HG02970 (cell line): ENCODE data around the gene ZNG1B.
A peak's percentile ranks its signal among the peaks of the same experiment; 100 is the strongest.
"Not testable (repeated sequence)": the region's sequence is repeated elsewhere in the genome, so short reads cannot be mapped to it uniquely, and the experiment has no call there.

ENCODE experiments used
- ATAC-seq: cut with Tn5 transposase; IDR thresholded peaks from one replicate; pipeline ENCODE4 v1.9.1; 2021; ENCODE audit warnings: mild to moderate bottlenecking, moderate library complexity, moderate number of reproducible peaks; ENCODE audit not compliant: unreplicated experiment, low FRiP score

Gene ZNG1B

DNA sequence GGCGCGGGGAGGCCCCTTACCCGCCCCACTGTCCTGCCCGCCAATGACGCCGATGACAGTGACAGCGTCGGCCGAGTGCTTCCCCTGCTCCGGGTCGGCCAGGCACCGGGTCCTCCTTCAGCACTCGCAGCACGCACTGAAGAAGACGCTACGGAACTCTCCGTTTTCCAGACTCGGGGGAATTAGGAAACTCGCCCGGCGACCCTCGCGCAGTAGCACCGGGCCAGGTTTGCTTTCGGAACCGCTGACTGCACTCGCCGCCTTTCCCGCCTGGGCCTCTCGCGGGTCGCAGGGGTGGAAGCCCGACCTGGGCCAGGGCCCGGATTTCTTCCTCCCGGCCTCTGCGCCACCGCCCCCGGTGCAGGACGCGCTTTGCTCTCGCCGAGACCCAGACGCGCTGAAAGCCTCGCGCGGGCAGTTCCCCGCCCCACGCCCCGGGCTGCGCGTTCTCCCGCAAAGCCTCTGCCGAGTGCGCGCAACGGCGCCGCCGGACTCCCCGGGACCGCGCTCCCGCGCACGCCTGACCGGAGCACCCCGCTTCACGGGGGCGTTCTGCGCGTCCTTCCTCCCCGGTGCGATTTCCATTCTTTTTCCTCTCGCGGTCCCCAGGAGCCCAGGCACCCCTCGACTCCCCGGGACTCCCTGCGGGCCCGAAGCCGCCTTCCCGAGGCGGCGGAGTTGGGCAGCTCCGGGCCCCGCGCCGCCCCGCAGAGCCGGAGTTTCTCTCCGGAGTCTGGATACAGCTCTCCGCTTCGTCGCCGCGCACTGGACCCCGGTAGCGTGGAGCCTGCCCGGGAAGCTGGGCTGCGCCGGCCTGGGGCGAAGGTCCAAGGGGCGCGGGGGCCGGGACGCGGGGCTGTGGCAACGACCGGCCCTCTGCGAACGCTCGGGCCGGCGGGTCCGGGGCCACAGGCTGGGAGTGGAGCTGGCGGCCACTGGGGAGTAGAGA lies 65.9 kb downstream of the ZNG1B start:
- ATAC-seq = not testable (repeated sequence)

DNA sequence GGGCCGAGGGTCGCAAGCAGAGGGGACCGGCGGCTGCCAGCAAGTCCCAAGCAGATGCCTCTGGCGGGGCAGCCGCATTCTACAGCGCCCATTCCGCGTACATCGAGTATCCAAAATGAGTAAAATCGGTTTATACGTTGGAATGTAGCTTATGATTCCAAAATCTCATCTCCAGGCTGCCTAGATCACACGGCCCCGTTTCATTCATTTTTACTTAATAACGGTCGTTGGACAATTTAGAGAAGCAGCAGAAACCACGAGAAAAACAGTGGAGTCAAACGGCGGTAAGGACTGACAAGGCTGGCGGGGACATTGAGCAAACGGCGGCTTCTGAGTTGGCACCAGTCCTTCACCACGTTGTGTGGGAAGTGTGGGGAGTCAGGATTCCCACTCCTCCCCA lies 66.6 kb downstream of the ZNG1B start:
- ATAC-seq = not testable (repeated sequence)

DNA sequence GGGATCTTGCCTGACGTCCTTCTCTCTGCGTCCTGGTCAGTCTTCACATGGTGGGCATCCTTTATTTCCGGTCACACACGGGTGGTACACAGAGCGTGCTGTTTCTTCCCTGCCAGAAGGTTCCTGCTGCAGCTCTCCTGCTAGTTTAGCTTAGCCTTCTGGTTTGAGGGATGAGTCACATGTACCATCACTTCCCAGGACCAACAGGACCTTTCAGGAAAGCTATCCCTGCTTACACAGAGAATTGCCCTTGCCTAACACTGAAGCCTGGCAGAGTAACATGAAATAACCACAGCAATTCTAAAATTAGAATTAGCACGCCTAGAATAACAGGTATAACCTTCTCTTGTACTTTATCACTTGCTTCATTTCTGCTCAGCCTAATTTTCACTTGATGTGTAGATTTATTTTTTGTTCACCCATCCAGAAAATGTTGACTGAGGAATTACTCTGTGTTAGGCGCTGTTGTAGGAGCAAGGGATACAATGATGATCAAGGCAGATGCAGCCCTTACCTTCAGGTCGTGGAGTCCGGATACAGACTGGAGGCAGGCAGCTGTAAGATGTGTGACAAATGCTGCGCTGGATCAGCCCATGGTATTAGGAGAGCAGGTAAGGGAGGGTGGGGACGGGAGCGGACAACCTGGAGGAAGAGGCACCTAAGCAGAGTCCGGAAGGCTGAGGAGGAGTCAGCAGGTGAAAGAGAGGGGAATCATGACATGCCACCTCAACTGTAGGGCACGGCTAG lies 70.1 kb downstream of the ZNG1B start:
- ATAC-seq = not testable (repeated sequence)

DNA sequence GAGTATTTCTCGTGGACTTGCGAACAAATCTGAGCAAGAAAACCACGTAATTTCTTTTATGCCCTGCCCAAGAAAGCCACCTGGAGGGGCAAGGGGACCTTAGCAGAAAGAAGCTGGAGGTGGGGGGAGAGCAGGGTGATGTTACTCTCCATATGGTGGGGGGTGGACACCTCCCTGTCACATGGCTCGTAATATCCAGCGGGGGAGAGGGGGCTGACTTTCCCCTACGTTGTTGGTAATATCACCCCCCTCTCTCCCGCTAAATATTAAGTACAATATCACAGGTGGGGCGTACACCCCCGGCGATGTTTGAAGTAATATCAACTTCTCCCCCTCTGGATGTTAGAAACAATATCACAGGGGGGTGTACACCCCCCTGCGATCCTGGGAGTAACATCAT lies 70.7 kb downstream of the ZNG1B start:
- ATAC-seq = not testable (repeated sequence)

DNA sequence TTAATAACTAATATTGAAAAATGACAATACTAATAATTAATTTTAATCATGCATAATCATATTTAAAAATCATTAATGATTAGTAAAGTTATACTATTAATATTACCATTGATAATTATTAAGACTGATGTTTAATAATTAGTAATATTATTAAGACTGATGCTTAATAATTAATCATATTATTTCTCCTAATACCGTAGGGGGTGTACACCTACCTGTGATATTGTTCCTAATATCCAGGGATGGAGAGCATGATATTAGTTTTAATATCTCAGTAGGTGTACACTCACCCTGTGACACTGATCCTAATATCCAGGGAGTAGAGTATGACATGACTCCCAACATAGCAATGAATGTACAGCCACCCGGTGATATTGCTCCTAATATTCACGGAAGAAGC lies 73.4 kb downstream of the ZNG1B start:
- ATAC-seq = not testable (repeated sequence)

DNA sequence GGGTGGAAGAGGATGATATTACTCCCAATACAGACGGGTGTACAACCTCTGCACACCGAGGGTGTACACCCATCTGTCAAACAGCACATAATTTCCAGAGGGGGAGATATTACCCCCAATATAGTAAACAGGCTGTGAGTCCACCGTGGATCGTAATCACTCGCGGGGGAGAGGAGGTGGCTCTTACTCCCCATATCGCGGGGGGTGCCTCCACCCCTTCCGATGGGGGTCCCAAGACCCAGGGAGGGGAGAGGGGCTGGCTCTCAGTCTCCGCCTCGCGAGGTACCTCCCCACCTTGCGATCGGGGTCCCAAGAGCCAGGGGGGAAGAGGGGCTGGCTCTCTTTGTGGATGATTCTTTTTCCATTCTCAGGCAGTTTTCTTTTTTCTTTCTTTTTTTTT lies 74.4 kb downstream of the ZNG1B start:
- ATAC-seq = not testable (repeated sequence)

DNA sequence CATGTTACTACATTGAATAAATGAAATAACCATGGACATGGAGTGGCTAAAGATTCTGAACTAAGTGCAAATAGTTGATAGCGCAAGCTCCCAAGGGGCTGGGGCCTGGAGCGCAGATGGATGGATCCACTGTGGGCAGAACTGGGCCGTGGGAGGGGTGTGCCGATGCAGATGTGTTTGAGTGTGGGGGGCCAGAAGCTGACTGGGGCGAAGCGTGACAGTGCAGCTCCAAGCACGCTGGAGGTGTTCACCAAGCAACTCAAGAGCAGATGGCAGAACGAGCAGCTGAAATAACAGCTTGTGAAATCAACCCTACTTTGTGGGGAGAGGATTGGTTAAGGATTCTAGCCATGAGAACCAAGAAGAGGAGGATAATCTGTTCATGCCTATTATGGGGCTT lies 78.0 kb downstream of the ZNG1B start:
- not testable (repeated sequence) for ATAC-seq

DNA sequence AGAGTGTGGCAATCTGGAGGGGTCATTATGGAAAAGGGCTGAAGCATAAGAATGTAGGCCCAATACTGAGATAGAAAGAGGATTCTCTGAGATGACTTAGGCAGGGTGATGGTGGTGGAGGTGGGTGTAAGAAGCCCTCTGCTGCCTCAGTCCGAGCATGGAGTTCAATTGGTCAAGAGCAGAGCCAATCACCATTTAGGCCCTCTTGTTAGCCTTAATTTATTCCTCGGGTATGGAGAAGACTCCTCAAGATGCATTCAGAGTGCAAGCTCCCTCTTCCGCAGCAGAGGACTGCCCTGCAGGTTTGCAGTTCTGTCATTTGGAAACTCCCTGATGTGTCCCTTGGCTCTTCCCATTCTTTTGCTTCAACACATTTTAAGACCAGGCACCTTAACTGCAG lies 78.5 kb downstream of the ZNG1B start:
- ATAC-seq = not testable (repeated sequence)

DNA sequence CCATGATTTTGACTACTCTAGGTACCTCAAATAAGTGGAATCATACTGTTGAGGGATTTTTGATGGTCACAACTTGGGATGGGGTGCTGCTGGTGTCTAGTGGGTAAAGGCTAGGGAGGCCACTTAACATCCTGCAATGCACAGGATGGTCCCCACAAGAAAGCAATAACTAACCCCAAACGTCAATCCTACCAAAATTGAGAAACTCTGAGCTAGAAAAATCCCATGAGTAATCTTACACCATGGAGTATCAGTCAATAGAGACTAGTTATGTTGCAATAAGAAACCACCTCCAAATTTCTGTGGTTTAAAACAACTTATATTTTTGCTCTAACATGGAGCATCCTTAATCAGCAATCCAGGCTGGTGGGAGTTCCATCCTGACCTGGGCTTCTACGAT lies 79.5 kb downstream of the ZNG1B start:
- not testable (repeated sequence) for ATAC-seq

DNA sequence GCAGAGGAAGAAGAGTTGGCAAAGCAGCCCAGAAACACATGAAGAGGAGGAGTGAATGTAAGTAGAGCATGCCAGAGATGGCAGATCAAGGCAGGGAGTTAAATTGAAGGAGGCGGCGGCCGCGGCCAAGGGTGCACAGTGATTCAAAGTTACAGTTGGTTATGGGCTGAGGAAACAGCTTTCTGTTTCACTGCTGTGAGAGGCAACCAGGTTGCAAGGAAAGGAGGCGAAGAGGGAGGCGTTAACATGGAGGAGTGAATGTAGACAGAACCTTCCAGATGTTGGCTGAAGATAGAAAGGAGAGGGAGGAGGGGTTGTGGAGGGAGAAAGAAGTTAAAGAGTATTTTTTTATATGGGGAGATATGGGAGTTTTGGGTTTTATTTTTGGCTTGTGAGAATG lies 83.3 kb downstream of the ZNG1B start:
- ATAC-seq = not testable (repeated sequence)

DNA sequence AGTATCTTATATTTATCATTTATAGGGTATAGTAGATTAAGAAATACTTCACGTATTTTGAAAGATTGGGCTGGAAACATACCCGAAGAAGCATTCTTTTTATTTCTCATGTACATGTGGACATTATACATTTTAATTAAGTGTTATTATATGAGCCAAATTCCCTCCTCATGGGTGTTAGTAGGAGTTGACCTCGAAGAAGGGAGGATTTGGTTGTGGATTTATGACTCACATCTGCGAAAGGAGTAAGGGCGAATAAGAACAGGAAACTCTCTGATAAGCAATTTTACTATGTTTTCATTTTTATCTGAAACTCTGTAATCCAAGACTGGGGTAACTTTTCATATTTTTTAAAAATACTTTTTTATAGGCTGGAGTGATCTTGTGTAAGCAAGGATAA lies 84.0 kb downstream of the ZNG1B start:
- ATAC-seq = not testable (repeated sequence)

DNA sequence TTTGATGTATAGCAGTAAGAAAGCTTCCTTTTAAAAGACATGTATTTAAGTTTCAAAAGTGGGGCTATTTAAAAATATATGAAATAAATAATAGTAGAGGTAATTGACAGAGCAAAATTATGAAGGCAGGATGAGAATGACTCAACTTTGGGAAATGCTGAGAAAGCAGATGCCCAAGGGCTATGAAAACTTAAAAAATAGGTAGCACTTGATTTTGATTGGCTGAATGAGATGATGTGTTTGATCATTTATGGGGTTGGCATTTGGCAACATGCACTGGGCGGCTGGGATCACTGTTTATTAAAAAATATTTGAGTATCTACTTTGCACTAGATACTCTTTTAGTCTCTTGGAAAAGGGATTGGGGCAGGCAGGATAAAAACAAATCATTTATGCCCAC lies 87.5 kb downstream of the ZNG1B start:
- ATAC-seq = not testable (repeated sequence)

DNA sequence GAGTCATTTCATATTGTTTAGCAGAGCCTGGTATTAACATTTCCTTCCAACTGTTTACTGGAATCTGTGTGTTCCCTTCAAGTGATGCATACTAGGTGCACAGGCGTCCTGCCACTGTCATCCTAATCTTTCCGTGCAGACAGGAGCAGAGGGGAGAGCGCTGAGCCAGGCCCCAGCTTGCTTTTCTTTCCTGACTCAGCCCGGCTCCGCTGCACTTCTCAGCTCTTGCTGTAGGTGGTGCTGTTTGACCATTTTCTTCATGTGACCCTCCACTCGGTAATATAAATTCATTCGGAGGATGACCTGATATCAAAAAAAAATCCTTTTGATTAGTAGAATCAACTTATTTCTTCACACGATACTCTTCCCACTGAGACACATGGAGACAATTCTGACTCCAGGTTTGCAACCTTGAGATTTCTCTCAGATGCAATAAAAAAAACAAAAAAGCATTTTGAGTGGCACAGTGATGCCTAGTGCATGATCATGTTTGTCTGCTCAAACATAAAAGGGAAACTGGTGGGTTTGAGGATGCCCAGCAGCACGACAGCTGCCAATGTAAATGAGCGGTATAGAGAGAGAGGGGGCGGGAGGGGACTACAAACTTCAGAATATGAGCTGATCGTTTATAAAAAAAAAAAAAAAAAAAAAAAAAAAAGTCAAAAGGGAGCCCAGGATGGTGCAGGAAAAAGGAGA lies 90.0 kb downstream of the ZNG1B start:
- peak; percentile 72 for ATAC-seq

DNA sequence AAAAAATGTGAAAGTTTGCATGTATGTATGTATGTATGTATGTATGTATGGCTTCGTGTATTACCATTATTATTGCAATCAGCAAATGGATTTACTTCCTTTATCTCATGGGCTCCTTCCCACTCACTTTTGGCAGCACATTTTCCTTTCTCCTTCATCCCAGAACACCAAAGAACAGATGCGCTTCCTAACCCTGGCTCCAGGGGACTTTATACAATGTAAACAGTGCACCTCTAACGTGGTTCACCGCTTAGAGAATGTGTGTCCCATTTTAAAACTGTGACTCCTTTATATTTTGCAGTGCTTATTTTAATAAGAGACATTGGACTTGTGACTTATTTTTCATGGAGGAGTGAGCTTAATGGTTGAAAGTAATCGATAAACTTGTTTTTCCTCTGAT lies 90.6 kb downstream of the ZNG1B start:
- not testable (repeated sequence) for ATAC-seq

DNA sequence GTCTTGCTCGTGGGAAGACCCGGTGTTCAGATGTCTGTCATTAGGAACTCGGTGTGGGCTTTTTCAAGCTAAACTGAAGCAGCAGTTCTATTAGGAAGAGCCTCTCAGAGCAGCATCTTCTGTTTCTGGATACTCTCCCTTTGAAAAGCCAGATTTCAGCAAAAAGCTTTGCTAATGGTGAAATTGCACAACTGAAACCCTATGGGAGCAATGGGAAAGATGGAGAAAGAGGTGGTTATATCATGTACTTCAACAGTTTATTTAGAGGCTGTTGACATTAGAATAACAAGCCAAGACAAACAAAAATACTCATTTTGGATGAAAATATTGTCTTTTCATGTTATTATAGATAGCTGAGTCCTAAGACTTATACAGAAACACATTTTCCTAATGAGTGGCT lies 91.4 kb downstream of the ZNG1B start:
- ATAC-seq = not testable (repeated sequence)

DNA sequence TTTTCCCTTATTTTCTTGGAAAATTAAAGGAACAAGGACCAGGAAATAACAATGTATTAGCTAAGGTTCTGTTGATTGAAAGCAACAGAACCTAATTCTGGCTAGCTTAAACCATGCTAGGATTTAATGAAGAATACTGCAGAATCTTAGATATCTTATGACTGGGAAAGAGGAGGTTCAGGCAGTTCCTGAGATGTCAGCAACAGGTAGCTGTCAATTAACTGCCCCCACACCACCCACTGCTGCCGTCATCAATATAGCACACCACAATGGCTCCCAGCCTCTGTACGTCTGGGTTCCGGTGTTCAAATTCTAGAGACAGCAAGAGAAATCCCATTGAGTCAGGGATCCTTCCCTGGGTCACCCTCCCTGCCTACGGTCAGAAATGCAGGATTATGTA lies 95.5 kb downstream of the ZNG1B start:
- ATAC-seq = not testable (repeated sequence)

DNA sequence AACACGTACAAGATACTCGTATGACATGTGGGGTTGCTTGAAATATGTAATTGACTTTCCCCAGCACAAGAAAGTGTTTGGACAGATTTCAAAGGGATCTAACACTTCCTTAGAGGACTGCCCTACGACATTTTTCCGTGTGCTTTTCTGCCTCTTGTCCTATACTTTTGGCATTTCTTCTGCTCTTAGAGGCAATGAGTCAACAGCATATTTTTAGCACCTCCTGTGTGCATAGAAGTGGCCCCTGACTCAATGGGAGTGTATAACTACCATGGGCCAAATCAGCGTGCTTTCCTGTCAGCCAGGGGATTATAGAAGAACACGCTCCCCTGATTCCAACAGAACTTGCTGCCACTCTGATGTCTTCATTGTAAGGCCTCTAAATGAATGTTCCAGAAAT lies 99.1 kb downstream of the ZNG1B start:
- ATAC-seq = not testable (repeated sequence)

DNA sequence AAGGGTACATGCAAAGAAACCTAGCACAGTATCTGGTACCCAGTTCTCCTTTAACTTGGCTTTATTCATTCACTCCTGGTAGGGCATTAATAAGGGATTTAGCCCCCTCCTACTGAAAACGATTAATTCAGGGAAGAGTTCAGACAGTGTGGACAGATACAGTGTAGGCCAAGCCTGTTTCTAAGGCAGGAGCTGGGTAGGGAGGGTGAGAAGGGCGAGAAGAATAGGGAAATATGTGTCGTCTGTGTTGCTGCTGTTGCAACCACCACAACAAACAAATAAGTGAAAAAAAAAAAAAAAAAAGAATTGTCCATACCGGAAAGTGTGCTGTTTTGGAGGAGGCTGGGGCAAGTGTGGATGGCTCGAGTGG lies 103.3 kb downstream of the ZNG1B start:
- ATAC-seq = not testable (repeated sequence)

DNA sequence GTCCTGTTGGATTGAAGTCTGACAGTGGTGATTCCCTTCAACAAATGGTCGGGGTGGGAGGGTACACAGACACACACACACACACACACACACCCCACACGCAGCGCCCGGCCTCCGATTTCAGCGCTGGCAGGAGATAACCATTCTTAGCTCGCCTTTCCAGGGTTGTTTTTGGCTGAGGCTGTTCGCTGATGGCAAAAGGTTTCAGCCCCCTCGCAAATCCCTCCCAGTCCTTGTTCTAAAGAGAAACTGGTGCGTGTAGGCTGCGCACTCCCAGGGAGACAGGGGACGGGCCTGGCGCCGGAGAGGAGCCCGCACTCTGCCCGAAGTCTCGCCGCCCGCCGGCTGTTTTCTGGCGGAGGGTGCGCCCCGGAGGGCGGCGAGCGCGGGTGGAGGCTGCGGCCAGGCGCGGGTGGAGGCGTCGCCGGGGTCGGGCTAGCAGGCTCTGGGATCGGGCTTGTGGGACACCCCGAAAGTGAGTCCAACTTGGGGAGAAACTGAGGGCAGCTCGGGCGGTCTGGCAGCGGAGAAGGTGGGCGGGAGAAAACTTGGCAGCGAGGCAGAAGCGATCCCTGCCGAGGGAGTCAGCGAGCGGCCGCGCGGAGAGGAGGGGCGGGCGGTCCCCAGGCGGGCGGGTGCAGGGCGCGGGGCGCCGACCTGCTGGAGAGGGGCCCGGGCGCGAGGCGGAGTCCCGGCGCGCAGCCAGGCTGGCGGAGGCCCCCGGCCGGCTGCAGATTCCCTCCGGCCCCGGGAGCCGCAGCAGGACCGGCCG lies 103.9 kb downstream of the ZNG1B start:
- ATAC-seq = not testable (repeated sequence)

DNA sequence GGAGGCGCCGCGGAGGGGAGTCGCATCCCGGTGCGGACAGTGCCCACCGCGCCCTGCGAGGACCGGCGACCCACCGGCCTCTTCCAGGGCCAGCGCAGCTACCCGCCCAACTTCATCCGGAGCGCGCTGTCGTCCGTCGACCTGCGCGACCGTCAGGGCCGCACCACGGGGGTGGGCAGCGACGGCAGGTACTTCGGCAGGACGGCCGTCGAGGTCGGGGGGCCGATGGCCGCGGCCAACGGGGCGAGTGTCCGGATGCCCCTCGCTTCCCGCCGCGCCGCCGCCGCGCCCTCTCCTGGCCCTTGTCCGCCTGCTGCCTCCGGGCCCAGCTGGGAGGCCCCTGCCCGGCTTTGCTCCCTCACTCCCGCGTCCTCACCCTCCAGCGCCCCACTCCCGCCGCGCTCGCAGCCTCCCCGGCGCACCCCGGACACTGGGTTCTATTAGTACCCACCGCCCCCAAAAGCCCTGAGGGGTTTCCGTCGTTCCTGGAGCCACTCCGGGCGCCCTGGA lies 104.5 kb downstream of the ZNG1B start:
- ATAC-seq = not testable (repeated sequence)
